Skeletal muscle satellite cell (primary cell): Measurements from ENCODE around the gene RHOD.

ENCODE experiments used
- H3K27me3 ChIP-seq: 2 replicates; pipeline ENCODE4 v1.7.0; 2013; ENCODE audit warnings: low read length; ENCODE audit not compliant: control insufficient read depth, insufficient read depth
- H3K36me3 ChIP-seq: 2 replicates; pipeline ENCODE4 v1.7.0; 2013; ENCODE audit warnings: mild to moderate bottlenecking, control low read depth, low read length; ENCODE audit not compliant: insufficient read depth
- H3K4me1 ChIP-seq: 2 replicates; pipeline ENCODE4 v1.7.0; 2013; ENCODE audit warnings: low read length; ENCODE audit not compliant: control insufficient read depth, insufficient read depth
- H3K4me2 ChIP-seq: 2 replicates; pipeline ENCODE4 v1.7.0; 2013; ENCODE audit warnings: mild to moderate bottlenecking, low read length
- H3K4me3 ChIP-seq: 2 replicates; pipeline ENCODE4 v1.7.0; 2013; ENCODE audit warnings: low read length
- H3K9ac ChIP-seq: 2 replicates; pipeline ENCODE4 v1.7.0; 2013; ENCODE audit warnings: mild to moderate bottlenecking, low read depth, low read length, moderate library complexity
- H3K9me3 ChIP-seq: replicated peaks from 2 replicates; pipeline ENCODE4 v1.7.0; 2013; ENCODE audit warnings: mild to moderate bottlenecking, control low read depth, low read length

RHOD gene

GRCh38 chr11:67033661-67034166 is 22.9 kb upstream of the RHOD start:
- peaks cover 32% of the 10 kb centered on the region for H3K4me1 ChIP-seq
- H3K36me3 ChIP-seq = no peaks in the 10 kb centered on the region
- H3K4me2 ChIP-seq = peak overlapping the region; percentile 67
- peak overlapping the region; percentile 46 for H3K4me3 ChIP-seq
- no peaks in the 10 kb centered on the region for H3K27me3 ChIP-seq
- H3K9me3 ChIP-seq = no peaks in the 10 kb centered on the region
- H3K9ac ChIP-seq = peak overlapping the region; percentile 65

- Histone ChIP-seq H3K27me3 (no peaks in the 10 kb centered on the region), H3K4me1 (peaks cover 32% of the 10 kb centered on the region), H3K9me3 (no peaks in the 10 kb centered on the region), H3K9ac (peak overlapping the region; percentile 41), H3K4me3 (no peak overlapping the region), H3K4me2 (peak overlapping the region; percentile 50), H3K36me3 (no peaks in the 10 kb centered on the region)
Observed at GRCh38 chr11:67034350-67034749, 22.3 kb upstream of the RHOD start.

DNA sequence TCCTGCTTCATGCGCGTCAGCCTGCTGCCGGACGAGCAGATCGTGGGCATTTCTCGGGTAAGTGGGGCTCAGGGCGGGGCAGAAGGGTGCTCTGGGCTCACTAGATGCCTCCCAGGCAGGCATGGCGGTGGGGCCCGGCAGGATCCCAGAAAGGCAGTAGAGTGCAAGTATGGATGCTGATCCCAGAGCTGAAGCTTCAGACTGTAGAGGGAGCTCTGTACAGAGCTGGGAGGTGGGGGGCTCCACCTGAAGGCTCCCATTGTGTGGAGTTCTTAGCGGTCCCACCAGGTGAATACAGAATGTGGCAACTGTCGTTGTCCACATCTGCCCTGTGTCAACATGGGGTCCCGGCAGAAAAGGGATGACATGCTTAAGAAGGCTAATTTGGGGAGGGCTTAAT is 16.5 kb upstream of the RHOD start:
- no peaks in the 10 kb centered on the region for H3K9me3 ChIP-seq
- peaks cover 7% of the 10 kb centered on the region for H3K4me1 ChIP-seq
- no peak overlapping the region for H3K4me3 ChIP-seq
- H3K9ac ChIP-seq = no peak overlapping the region
- H3K27me3 ChIP-seq = peaks cover 10% of the 10 kb centered on the region
- no peak overlapping the region for H3K4me2 ChIP-seq
- no peaks in the 10 kb centered on the region for H3K36me3 ChIP-seq

DNA sequence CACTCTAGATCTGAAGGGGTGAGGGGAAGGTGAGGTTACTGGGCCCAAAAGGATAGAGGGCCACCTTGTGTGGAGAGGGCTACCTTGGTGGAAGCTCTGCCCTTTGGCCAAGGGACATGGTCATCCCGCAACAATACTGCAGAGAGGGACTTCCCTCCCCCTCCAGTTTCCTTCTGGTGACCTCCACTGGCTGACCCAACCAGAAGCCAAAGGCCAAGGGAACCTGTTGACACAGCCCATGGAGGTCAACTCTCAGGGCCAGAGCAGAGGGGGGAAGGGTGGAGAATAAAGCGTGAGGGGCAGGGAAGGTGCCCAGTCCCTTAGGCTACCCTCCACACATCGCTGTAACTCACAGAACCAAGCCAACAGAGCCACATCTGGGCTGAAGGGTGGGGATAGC is 15.0 kb upstream of the RHOD start:
- Histone ChIP-seq H3K4me2 (no peak overlapping the region), H3K36me3 (no peaks in the 10 kb centered on the region), H3K27me3 (peaks cover 10% of the 10 kb centered on the region), H3K9me3 (no peaks in the 10 kb centered on the region), H3K4me1 (peaks cover 12% of the 10 kb centered on the region), H3K4me3 (no peak overlapping the region), H3K9ac (no peak overlapping the region)

DNA sequence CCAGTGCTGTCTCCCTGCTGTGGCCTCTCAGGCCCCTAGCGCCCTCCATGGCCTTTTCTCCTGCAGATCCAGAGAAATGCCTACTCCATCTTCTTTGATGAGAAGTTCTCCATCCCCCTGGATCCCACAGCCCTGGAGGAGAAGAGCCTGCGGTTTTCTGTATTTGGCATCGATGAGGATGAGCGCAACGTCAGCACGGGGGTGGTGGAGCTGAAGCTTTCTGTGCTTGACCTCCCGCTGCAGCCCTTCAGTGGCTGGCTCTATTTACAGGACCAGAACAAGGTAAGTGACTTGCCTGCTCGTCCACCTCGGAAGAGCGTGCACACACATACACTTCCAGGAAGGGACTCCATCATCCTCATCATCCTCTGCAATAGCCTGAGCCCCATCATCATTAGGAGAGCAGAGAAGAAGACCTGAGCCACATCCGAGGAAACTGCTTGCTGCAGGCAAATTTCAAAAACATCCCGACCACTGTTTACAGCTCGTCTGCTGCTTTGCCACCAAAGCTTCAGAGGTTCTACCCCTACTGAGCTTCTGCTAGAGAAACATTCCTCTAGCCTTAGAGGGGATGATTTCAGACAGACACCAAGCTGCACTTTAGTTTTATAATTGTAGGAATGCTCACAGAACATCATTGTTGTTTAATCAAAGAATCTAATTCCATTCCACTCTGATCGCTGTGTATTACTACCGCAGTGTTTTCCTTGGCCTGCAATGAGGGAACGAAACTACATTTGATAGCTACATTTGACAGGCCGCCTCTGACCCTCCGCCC is 12.9 kb upstream of the RHOD start:
- Histone ChIP-seq H3K4me3 (no peak overlapping the region), H3K4me1 (peaks cover 12% of the 10 kb centered on the region), H3K9me3 (no peaks in the 10 kb centered on the region), H3K36me3 (no peaks in the 10 kb centered on the region), H3K27me3 (peaks cover 10% of the 10 kb centered on the region), H3K4me2 (no peak overlapping the region), H3K9ac (no peak overlapping the region)

- H3K4me1 ChIP-seq = peaks cover 12% of the 10 kb centered on the region
- H3K27me3 ChIP-seq = peaks cover 10% of the 10 kb centered on the region
- no peaks in the 10 kb centered on the region for H3K9me3 ChIP-seq
- H3K4me2 ChIP-seq = no peak overlapping the region
- H3K4me3 ChIP-seq = no peak overlapping the region
- H3K9ac ChIP-seq = no peak overlapping the region
- H3K36me3 ChIP-seq = no peaks in the 10 kb centered on the region
Observed at GRCh38 chr11:67044496-67044895, 12.2 kb upstream of the RHOD start.

DNA sequence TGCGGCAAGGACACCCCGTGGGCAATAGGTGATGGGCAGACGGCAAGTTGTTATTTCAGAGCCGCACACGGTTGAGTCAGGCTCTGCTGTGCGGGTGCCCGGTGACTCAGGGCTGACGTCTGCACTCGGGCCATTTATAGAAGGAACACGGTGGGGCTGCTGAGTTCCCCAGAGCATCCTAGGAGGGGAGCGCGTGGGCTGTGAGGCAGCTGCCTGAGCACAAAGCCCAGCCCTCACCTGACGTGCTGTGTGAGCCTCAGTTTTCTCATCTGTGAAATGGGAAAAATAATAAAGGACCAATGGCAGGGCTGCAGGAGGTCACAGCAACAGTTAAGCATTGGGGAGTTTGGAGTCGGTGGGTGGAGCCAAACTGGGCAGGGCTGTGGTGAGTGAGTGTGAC is 11.3 kb upstream of the RHOD start:
- Histone ChIP-seq H3K9ac (no peak overlapping the region), H3K4me3 (no peak overlapping the region), H3K27me3 (peaks cover 10% of the 10 kb centered on the region), H3K4me2 (no peak overlapping the region), H3K36me3 (no peaks in the 10 kb centered on the region), H3K4me1 (peaks cover 12% of the 10 kb centered on the region), H3K9me3 (no peaks in the 10 kb centered on the region)

- Histone ChIP-seq H3K27me3 (no peaks in the 10 kb centered on the region), H3K9ac (no peak overlapping the region), H3K9me3 (no peaks in the 10 kb centered on the region), H3K4me2 (no peak overlapping the region), H3K4me1 (peaks cover 12% of the 10 kb centered on the region), H3K4me3 (no peak overlapping the region), H3K36me3 (no peaks in the 10 kb centered on the region)
Observed at GRCh38 chr11:67048515-67049130, 8.0 kb upstream of the RHOD start.

GRCh38 chr11:67050139-67050538 is 6.5 kb upstream of the RHOD start:
- Histone ChIP-seq H3K4me3 (no peak overlapping the region), H3K9me3 (no peaks in the 10 kb centered on the region), H3K4me1 (peaks cover 16% of the 10 kb centered on the region), H3K9ac (no peak overlapping the region), H3K36me3 (no peaks in the 10 kb centered on the region), H3K27me3 (no peaks in the 10 kb centered on the region), H3K4me2 (no peak overlapping the region)

- no peaks in the 10 kb centered on the region for H3K36me3 ChIP-seq
- H3K9ac ChIP-seq = no peak overlapping the region
- H3K4me2 ChIP-seq = no peak overlapping the region
- H3K27me3 ChIP-seq = no peaks in the 10 kb centered on the region
- H3K4me3 ChIP-seq = no peak overlapping the region
- peaks cover 23% of the 10 kb centered on the region for H3K4me1 ChIP-seq
- no peaks in the 10 kb centered on the region for H3K9me3 ChIP-seq
Observed at GRCh38 chr11:67051180-67051893, 5.3 kb upstream of the RHOD start.

DNA sequence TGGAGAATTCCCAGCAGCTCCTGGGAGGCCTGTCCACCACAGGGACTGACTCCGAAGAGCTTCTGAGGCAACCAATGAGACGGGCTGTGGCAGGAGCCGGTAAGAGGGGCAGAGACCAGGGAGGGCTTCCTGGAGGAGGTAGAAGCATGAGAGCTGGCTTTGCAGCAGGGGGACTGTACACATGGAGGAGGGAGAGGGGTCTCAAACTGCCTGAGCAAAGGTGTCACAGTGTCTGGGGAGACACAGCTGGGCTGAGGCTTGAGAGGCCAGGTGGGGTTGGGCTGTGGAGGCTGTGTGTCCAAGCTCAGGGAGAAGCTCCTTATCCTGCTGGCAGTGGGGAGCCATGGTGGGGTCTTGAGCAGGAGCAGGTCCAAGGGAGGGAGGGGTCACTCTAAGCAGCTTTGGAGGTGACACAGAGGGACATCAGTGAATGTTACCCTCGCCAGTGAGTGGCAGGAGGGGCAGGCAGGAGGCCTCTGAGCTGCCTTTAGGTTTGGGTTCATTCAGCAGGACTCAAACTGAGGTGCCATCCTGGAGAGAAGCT is 4.6 kb upstream of the RHOD start:
- Histone ChIP-seq H3K4me1 (peaks cover 28% of the 10 kb centered on the region), H3K9me3 (no peaks in the 10 kb centered on the region), H3K9ac (no peak overlapping the region), H3K4me3 (no peak overlapping the region), H3K36me3 (no peaks in the 10 kb centered on the region), H3K4me2 (no peak overlapping the region), H3K27me3 (peaks cover under 1% of the 10 kb centered on the region)
